Trophoblast cell (in vitro differentiated cells and primary cell): Measurements from ENCODE around the gene C2orf80.

Experiments used
- DNase-seq, 2 donors: peaks; one replicate each; pipeline ENCODE4 v3.0.0-alpha.2; 2016
- H2AFZ ChIP-seq: 2 replicates; pipeline ENCODE4 v1.6.1; 2013; ENCODE audit warnings: low read length, moderate library complexity, mild to moderate bottlenecking; ENCODE audit not compliant: insufficient read depth, poor library complexity
- H2AK5ac ChIP-seq: 2 replicates; pipeline ENCODE4 v1.6.1; 2013; ENCODE audit warnings: mild to moderate bottlenecking, low read length
- H2BK120ac ChIP-seq: 2 replicates; pipeline ENCODE4 v1.6.1; 2013; ENCODE audit warnings: low read length, mild to moderate bottlenecking, moderate library complexity; ENCODE audit not compliant: insufficient read depth, poor library complexity
- H2BK12ac ChIP-seq: 2 replicates; pipeline ENCODE4 v1.6.1; 2013; ENCODE audit warnings: mild to moderate bottlenecking, low read length, moderate library complexity
- H2BK5ac ChIP-seq: 2 replicates; pipeline ENCODE4 v1.6.1; 2013; ENCODE audit warnings: low read length, low read depth, moderate library complexity, mild to moderate bottlenecking; ENCODE audit not compliant: poor library complexity
- H3K14ac ChIP-seq: 2 replicates; pipeline ENCODE4 v1.6.1; 2013; ENCODE audit warnings: mild to moderate bottlenecking, low read length
- H3K18ac ChIP-seq: 2 replicates; pipeline ENCODE4 v1.6.1; 2013; ENCODE audit warnings: mild to moderate bottlenecking, low read length
- H3K23ac ChIP-seq: 2 replicates; pipeline ENCODE4 v1.6.1; 2013; ENCODE audit warnings: low read length
- H3K27ac ChIP-seq: 2 replicates; pipeline ENCODE4 v1.5.1; 2013; ENCODE audit warnings: low read depth, mild to moderate bottlenecking, inconsistent platforms, low read length, moderate library complexity
- H3K27me3 ChIP-seq: 2 replicates; pipeline ENCODE4 v1.6.1; 2013; ENCODE audit warnings: inconsistent platforms, mild to moderate bottlenecking, low read length, moderate library complexity; ENCODE audit not compliant: insufficient read depth
- H3K36me3 ChIP-seq, 2 experiments: 1 replicate in 1 of 2; 2 replicates in 1 of 2; pipeline ENCODE4 v1.6.1; 2013; ENCODE audit warnings: low read length in 2 of 2, mild to moderate bottlenecking in 2 of 2, moderate library complexity in 1 of 2; ENCODE audit not compliant: insufficient read depth in 2 of 2, control insufficient read depth in 1 of 2
- H3K4ac ChIP-seq: 2 replicates; pipeline ENCODE4 v1.6.1; 2013; ENCODE audit warnings: low read depth, mild to moderate bottlenecking, low read length, moderate library complexity
- H3K4me1 ChIP-seq, 2 experiments: 1 replicate in 1 of 2; 2 replicates in 1 of 2; pipeline ENCODE4 v1.6.1; 2013; ENCODE audit warnings: low read length in 2 of 2, mild to moderate bottlenecking in 2 of 2, moderate library complexity in 1 of 2; ENCODE audit not compliant: insufficient read depth in 2 of 2, control insufficient read depth in 1 of 2
- H3K4me2 ChIP-seq: 2 replicates; pipeline ENCODE4 v1.6.1; 2013; ENCODE audit warnings: inconsistent platforms, mild to moderate bottlenecking, low read length, moderate library complexity
- H3K4me3 ChIP-seq: 2 replicates; pipeline ENCODE4 v1.5.1; 2013; ENCODE audit warnings: mild to moderate bottlenecking, low read depth, low read length, inconsistent platforms
- H3K79me1 ChIP-seq: one replicate; pipeline ENCODE4 v1.6.1; 2013; ENCODE audit warnings: low read length
- H3K79me2 ChIP-seq: 2 replicates; pipeline ENCODE4 v1.6.1; 2013; ENCODE audit warnings: low read length, mild to moderate bottlenecking; ENCODE audit not compliant: control insufficient read depth, insufficient read depth, poor library complexity
- H3K9ac ChIP-seq: 2 replicates; pipeline ENCODE4 v1.6.1; 2013; ENCODE audit warnings: mild to moderate bottlenecking, low read length
- H3K9me3 ChIP-seq: 2 replicates; pipeline ENCODE4 v1.6.1; 2013; ENCODE audit warnings: low read depth, mild to moderate bottlenecking, control low read depth, inconsistent platforms, low read length; ENCODE audit not compliant: insufficient read depth
- H4K12ac ChIP-seq: 2 replicates; pipeline ENCODE4 v1.6.1; 2013; ENCODE audit warnings: low read depth, mild to moderate bottlenecking, low read length, moderate library complexity
- H4K8ac ChIP-seq: 2 replicates; pipeline ENCODE4 v1.6.1; 2013; ENCODE audit warnings: low read depth, mild to moderate bottlenecking, low read length, moderate library complexity
- H4K91ac ChIP-seq: one replicate; pipeline ENCODE4 v1.6.1; 2013; ENCODE audit warnings: low read depth, mild to moderate bottlenecking, low read length, moderate library complexity
- WGBS: extraction: QIAGEN DNeasy Blood & Tissue Kit; methylation state at CpG from one replicate; pipeline ENCODE4 v1.1.7; 2013; ENCODE audit warnings: missing lambda C conversion rate; ENCODE audit not compliant: insufficient read length, insufficient coverage; ENCODE audit errors: extremely low coverage; 5-methylcytosine and 5-hydroxymethylcytosine counted together

C2orf80 gene

GRCh38 chr2:208186465-208186864, 3.4 kb downstream of the C2orf80 start:
- Histone ChIP-seq H3K9ac (no peak overlapping the region), H3K14ac (no peak overlapping the region), H3K4me1 (no peaks in the 10 kb centered on the region), H2BK5ac (no peak overlapping the region), H3K4ac (no peak overlapping the region), H3K27me3 (no peaks in the 10 kb centered on the region), H4K91ac (no peak overlapping the region), H3K4me3 (no peak overlapping the region), H3K79me2 (no peaks in the 10 kb centered on the region), H2AK5ac (no peak overlapping the region), H3K27ac (no peak overlapping the region), H3K18ac (no peak overlapping the region), H3K79me1 (no peaks in the 10 kb centered on the region), H4K12ac (no peak overlapping the region), H3K4me2 (no peak overlapping the region), H2BK12ac (no peak overlapping the region), H2AFZ (no peak overlapping the region), H4K8ac (no peak overlapping the region), H3K36me3 (no peaks in the 10 kb centered on the region), H3K23ac (no peak overlapping the region), H3K9me3 (no peaks in the 10 kb centered on the region), H2BK120ac (no peak overlapping the region)
- no peak for DNase-seq
- no CpG with 5 or more reads among the region's 5 CpGs for WGBS

GRCh38 chr2:208183972-208184705, 5.7 kb downstream of the C2orf80 start:
- H4K12ac ChIP-seq: no peak overlapping the region
- H3K4me1 ChIP-seq: no peaks in the 10 kb centered on the region
- H3K79me1 ChIP-seq: no peaks in the 10 kb centered on the region
- WGBS: no CpG with 5 or more reads among the region's 12 CpGs
- no peak overlapping the region for H4K91ac ChIP-seq
- H2AK5ac ChIP-seq: no peak overlapping the region
- H2BK12ac ChIP-seq: no peak overlapping the region
- no peak overlapping the region for H3K18ac ChIP-seq
- H3K14ac ChIP-seq: no peak overlapping the region
- H3K27me3 ChIP-seq: no peaks in the 10 kb centered on the region
- no peak overlapping the region for H2AFZ ChIP-seq
- no peak overlapping the region for H3K23ac ChIP-seq
- no peak overlapping the region for H3K27ac ChIP-seq
- H3K4ac ChIP-seq: no peak overlapping the region
- no peak overlapping the region for H2BK120ac ChIP-seq
- H3K36me3 ChIP-seq: no peaks in the 10 kb centered on the region
- no peak overlapping the region for H2BK5ac ChIP-seq
- no peaks in the 10 kb centered on the region for H3K79me2 ChIP-seq
- H3K9me3 ChIP-seq: no peaks in the 10 kb centered on the region
- H4K8ac ChIP-seq: no peak overlapping the region
- no peak overlapping the region for H3K4me2 ChIP-seq
- no peak for DNase-seq
- no peak overlapping the region for H3K9ac ChIP-seq
- H3K4me3 ChIP-seq: no peak overlapping the region

DNA sequence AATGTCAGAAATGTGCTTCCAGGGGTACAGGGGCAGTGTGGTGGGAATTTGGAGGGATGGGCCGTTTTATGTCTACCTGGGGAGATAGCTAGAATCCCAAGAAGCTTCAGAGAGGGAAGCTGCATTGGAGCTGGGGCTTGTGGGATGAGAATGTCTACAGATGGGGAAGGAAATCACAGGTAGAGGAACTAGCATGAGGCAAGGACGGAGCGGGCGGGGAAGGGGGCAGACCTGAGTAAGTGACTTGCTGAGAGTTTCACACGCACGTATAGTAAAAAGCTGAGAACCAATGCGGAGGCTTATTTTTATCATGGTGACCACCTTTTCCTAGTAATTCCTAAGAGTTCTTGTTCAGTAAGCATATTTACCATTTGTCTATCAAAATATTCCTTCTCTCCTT, 6.3 kb downstream of the C2orf80 start:
- Histone ChIP-seq H3K9me3 (no peaks in the 10 kb centered on the region), H2AFZ (no peak overlapping the region), H3K27me3 (no peaks in the 10 kb centered on the region), H2BK5ac (no peak overlapping the region), H3K14ac (no peak overlapping the region), H4K91ac (no peak overlapping the region), H3K4ac (no peak overlapping the region), H3K18ac (no peak overlapping the region), H4K12ac (no peak overlapping the region), H3K9ac (no peak overlapping the region), H3K4me1 (no peaks in the 10 kb centered on the region), H2BK120ac (no peak overlapping the region), H4K8ac (no peak overlapping the region), H3K23ac (no peak overlapping the region), H3K27ac (no peak overlapping the region), H3K36me3 (no peaks in the 10 kb centered on the region), H2BK12ac (no peak overlapping the region), H3K4me2 (peak overlapping the region; percentile 23), H3K4me3 (no peak overlapping the region), H2AK5ac (no peak overlapping the region), H3K79me2 (no peaks in the 10 kb centered on the region), H3K79me1 (no peaks in the 10 kb centered on the region)
- no peak for DNase-seq
- WGBS: no CpG with 5 or more reads among the region's 7 CpGs

- Histone ChIP-seq H3K9ac (no peak overlapping the region), H3K79me2 (no peaks in the 10 kb centered on the region), H3K18ac (no peak overlapping the region), H2BK120ac (no peak overlapping the region), H4K12ac (no peak overlapping the region), H3K4me1 (no peaks in the 10 kb centered on the region), H2AK5ac (no peak overlapping the region), H4K91ac (no peak overlapping the region), H3K4me3 (no peak overlapping the region), H3K23ac (no peak overlapping the region), H3K27me3 (no peaks in the 10 kb centered on the region), H3K14ac (no peak overlapping the region), H4K8ac (no peak overlapping the region), H3K4ac (no peak overlapping the region), H2BK12ac (no peak overlapping the region), H3K79me1 (no peaks in the 10 kb centered on the region), H2AFZ (no peak overlapping the region), H3K27ac (no peak overlapping the region), H2BK5ac (no peak overlapping the region), H3K36me3 (no peaks in the 10 kb centered on the region), H3K4me2 (no peak overlapping the region), H3K9me3 (no peaks in the 10 kb centered on the region)
- DNase-seq: no peak
- no CpG with 5 or more reads among the region's 3 CpGs for WGBS
These were observed 7.0 kb downstream of the C2orf80 start for GRCh38 chr2:208182835-208183234.
